ENCODE measurements around the gene NYNRIN.
"Not testable (repeated sequence)": the region's sequence is repeated elsewhere in the genome, so short reads cannot be mapped to it uniquely, and the experiment has no call there.

NYNRIN gene

GRCh38 chr14:24370748-24371147, 28.1 kb upstream of the NYNRIN start:
- Histone ChIP-seq H3K4me1 (ENCODE audit: control insufficient read depth in 1 of 2, insufficient read depth in 1 of 2, low read depth in 1 of 2, low read length in 1 of 2) (peaks cover 16 to 33% of the 10 kb centered on the region in 2 experiments), H3K9me3 (no peaks in the 10 kb centered on the region), H3K27ac (no peak overlapping the region), H3K36me3 (no peaks in the 10 kb centered on the region), H3K27me3 (peaks cover 65% of the 10 kb centered on the region), H3K4me3 (ENCODE audit: low read depth in 1 of 2, low read length in 1 of 2) (no peak overlapping the region)
- TF ChIP-seq CTCF (IDR thresholded peaks at IDR 0.05): no peak

DNA sequence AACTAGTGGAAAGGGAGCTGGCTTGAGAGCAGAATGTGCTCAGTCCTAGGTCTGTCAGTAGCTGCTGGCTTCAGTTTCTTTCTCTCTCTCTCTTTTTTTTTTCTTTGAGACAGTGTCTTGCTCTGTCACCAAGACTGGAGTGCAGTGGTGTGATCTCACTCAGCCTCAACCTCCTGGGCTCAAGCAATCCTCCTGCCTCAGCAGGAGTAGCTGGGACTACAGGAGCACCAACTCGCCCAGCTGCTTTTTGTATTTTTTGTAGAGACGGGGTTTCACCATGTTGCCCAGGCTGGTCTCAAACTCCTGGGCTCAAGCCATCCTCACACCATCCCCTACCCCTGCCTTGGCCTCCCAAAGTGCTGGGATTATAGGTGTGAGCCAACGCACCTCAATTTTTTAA, 27.2 kb upstream of the NYNRIN start:
- not testable (repeated sequence) for H3K27ac ChIP-seq; H3K9me3 ChIP-seq; H3K4me3 ChIP-seq (ENCODE audit: low read depth in 1 of 2, low read length in 1 of 2); H3K36me3 ChIP-seq
- H3K27me3 ChIP-seq: peaks cover 65% of the 10 kb centered on the region
- peaks cover 8 to 24% of the 10 kb centered on the region in 2 experiments for H3K4me1 ChIP-seq (ENCODE audit: control insufficient read depth in 1 of 2, insufficient read depth in 1 of 2, low read depth in 1 of 2, low read length in 1 of 2)

- H3K9me3 ChIP-seq: no peaks in the 10 kb centered on the region
- no peaks in the 10 kb centered on the region for H3K36me3 ChIP-seq
- peaks cover 61% of the 10 kb centered on the region for H3K27me3 ChIP-seq
- H3K27ac ChIP-seq: no peak overlapping the region
- no peak overlapping the region for H3K4me3 ChIP-seq (ENCODE audit: low read depth in 1 of 2, low read length in 1 of 2)
- no peak for TF ChIP-seq CTCF (IDR thresholded peaks at IDR 0.05)
- peaks cover 0 to 12% of the 10 kb centered on the region in 2 experiments for H3K4me1 ChIP-seq (ENCODE audit: control insufficient read depth in 1 of 2, insufficient read depth in 1 of 2, low read depth in 1 of 2, low read length in 1 of 2)
Measured at GRCh38 chr14:24372701-24373416, 25.9 kb upstream of the NYNRIN start.

DNA sequence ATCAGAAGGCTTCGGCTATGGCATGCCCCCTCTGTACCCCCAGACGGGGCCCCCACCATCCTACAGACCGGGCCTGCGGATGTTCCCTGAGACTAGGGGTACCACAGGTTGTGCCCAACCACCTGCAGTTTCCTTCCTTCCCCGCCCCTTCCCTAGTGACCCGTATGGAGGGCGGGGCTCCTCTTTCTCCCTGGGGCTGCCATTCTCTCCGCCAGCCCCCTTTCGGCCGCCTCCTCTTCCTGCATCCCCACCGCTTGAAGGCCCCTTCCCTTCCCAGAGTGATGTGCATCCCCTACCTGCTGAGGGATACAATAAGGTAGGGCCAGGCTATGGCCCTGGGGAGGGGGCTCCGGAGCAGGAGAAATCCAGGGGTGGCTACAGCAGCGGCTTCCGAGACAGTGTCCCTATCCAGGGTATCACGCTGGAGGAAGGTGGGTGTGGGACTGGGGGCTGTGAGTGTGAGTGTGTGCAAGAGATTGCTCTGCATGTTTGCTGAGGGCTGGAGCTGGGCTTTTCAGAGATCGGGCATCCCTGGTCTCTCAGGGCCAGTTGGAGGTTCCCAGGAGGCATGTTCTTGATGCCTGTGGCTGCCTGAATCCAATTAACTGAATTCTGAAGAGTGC, 22.2 kb upstream of the NYNRIN start:
- TF ChIP-seq CTCF (IDR thresholded peaks at IDR 0.05): no peak
- no peaks in the 10 kb centered on the region for H3K4me1 ChIP-seq (ENCODE audit: control insufficient read depth in 1 of 2, insufficient read depth in 1 of 2, low read depth in 1 of 2, low read length in 1 of 2)

DNA sequence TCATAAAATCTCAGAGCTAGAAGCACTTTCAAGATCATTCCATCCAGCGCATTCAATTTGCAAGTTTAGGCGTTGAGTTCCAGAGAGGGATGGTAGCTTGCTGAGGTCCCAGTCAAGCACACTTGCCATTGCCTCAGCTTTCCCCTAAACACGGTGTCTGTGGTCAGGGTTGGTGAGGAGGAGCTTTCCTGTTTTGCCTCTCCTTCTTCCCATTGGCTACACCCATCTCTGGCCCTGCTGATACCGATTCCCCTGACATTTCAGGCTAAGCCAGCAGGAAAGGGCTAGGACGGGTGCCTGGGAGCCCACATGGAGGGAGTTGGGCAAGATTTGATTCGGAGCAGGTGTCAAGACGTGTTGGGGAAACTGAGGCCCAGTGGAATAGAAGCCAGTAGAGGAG, 21.7 kb upstream of the NYNRIN start:
- Histone ChIP-seq H3K4me3 (ENCODE audit: low read depth in 1 of 2, low read length in 1 of 2) (no peak overlapping the region), H3K27ac (no peak overlapping the region), H3K4me1 (ENCODE audit: control insufficient read depth in 1 of 2, insufficient read depth in 1 of 2, low read depth in 1 of 2, low read length in 1 of 2) (no peaks in the 10 kb centered on the region), H3K36me3 (no peaks in the 10 kb centered on the region), H3K9me3 (no peaks in the 10 kb centered on the region), H3K27me3 (peaks cover 25% of the 10 kb centered on the region)
- TF ChIP-seq CTCF (IDR thresholded peaks at IDR 0.05): no peak

More for the DNA sequence above, 22.2 kb upstream of the NYNRIN start:
- no peaks in the 10 kb centered on the region for H3K9me3 ChIP-seq
- peaks cover 25% of the 10 kb centered on the region for H3K27me3 ChIP-seq
- H3K4me3 ChIP-seq (ENCODE audit: low read depth in 1 of 2, low read length in 1 of 2): no peak overlapping the region
- no peaks in the 10 kb centered on the region for H3K36me3 ChIP-seq
- no peak overlapping the region for H3K27ac ChIP-seq

GRCh38 chr14:24377657-24378056, 21.1 kb upstream of the NYNRIN start:
- no peaks in the 10 kb centered on the region for H3K9me3 ChIP-seq
- no peak overlapping the region for H3K27ac ChIP-seq
- TF ChIP-seq CTCF (IDR thresholded peaks at IDR 0.05): no peak
- no peaks in the 10 kb centered on the region for H3K4me1 ChIP-seq (ENCODE audit: control insufficient read depth in 1 of 2, insufficient read depth in 1 of 2, low read depth in 1 of 2, low read length in 1 of 2)
- peaks cover 25% of the 10 kb centered on the region for H3K27me3 ChIP-seq
- H3K4me3 ChIP-seq (ENCODE audit: low read depth in 1 of 2, low read length in 1 of 2): no peak overlapping the region
- H3K36me3 ChIP-seq: no peaks in the 10 kb centered on the region
